HepG2 (cell line): ENCODE results near the gene HLCS. TPM values are rescaled to one million over a fixed set of nuclear protein-coding genes. Genes with fewer than 3 reads are reported as not detected.

Experiments used
- ATAD3A ChIP-seq: sonication (generic); formaldehyde crosslinking; IDR thresholded peaks from 2 replicates; pipeline ENCODE4 v1.4.0; 2020; ENCODE audit warnings: missing genetic modification reagents
- CREM ChIP-seq, 2 experiments: sonication (generic) in 1 of 2; formaldehyde crosslinking in 1 of 2; IDR thresholded peaks; 2 replicates each; pipeline versions ENCODE4 v1.4.0 to v1.6.1; 2016 to 2020; ENCODE audit warnings: antibody characterized with exemption in 1 of 2, mild to moderate bottlenecking in 1 of 2, missing genetic modification reagents in 1 of 2
- FOXP1 ChIP-seq, 2 experiments: fragments of 450-650 bp in 1 of 2; IDR thresholded peaks; 2 replicates each; pipeline ENCODE4 v1.6.1; 2017 to 2018; ENCODE audit warnings: antibody characterized with exemption in 1 of 2
- KLF11 ChIP-seq: IDR thresholded peaks from 2 replicates; pipeline ENCODE4 v1.6.1; 2016; ENCODE audit warnings: missing compliant biosample characterization
- KMT2A ChIP-seq: sonication (generic); formaldehyde crosslinking; IDR thresholded peaks from 2 replicates; pipeline ENCODE4 v1.4.0; 2020; ENCODE audit warnings: missing genetic modification reagents
- MAFK ChIP-seq, 2 experiments: IDR thresholded peaks in 1 of 2; conservative IDR thresholded peaks in 1 of 2; 2 replicates each; pipeline ENCODE4 v1.6.1; 2011; ENCODE audit warnings: improper control_type of control experiment in 2 of 2, low read length in 2 of 2
- MIXL1 ChIP-seq: IDR thresholded peaks from 2 replicates; pipeline ENCODE4 v1.6.1; 2016
- NCOA2 ChIP-seq: sonication (generic); formaldehyde crosslinking; IDR thresholded peaks from 2 replicates; pipeline ENCODE4 v1.8.0; 2022; ENCODE audit warnings: inconsistent platforms
- NFIC ChIP-seq: IDR thresholded peaks from 2 replicates; pipeline ENCODE4 v1.6.1; 2012; ENCODE audit warnings: mild to moderate bottlenecking, low read length, inconsistent platforms
- NR2C2 ChIP-seq: sonication (generic); formaldehyde crosslinking; IDR thresholded peaks from 2 replicates; pipeline ENCODE4 v1.4.0; 2020; ENCODE audit warnings: missing genetic modification reagents, mild to moderate bottlenecking, moderate library complexity, borderline replicate concordance
- POGZ ChIP-seq: sonication (generic); formaldehyde crosslinking; IDR thresholded peaks from 2 replicates; pipeline ENCODE4 v1.4.0; 2020; ENCODE audit warnings: mild to moderate bottlenecking, missing genetic modification reagents
- RCOR2 ChIP-seq: IDR thresholded peaks from 2 replicates; pipeline ENCODE4 v1.6.1; 2016; ENCODE audit warnings: missing biosample characterization, missing genetic modification reagents
- RXRB ChIP-seq: IDR thresholded peaks from 2 replicates; pipeline ENCODE4 v1.6.1; 2016; ENCODE audit warnings: borderline replicate concordance, missing genetic modification reagents, missing compliant biosample characterization
- SALL1 ChIP-seq: sonication (generic); formaldehyde crosslinking; IDR thresholded peaks from 2 replicates; pipeline ENCODE4 v1.8.0; 2022; ENCODE audit warnings: mild to moderate bottlenecking, missing genetic modification reagents
- SALL2 ChIP-seq: sonication (generic); formaldehyde crosslinking; IDR thresholded peaks from 2 replicates; pipeline ENCODE4 v1.8.1; 2023; ENCODE audit warnings: mild to moderate bottlenecking, missing genetic modification reagents, inconsistent platforms
- SKI ChIP-seq: fragments of 450-650 bp; IDR thresholded peaks from one replicate; pipeline ENCODE4 v1.6.1; 2018; ENCODE audit warnings: mild to moderate bottlenecking; ENCODE audit not compliant: partially characterized antibody
- SMYD3 ChIP-seq: sonication (generic); formaldehyde crosslinking; IDR thresholded peaks from 2 replicates; pipeline ENCODE4 v1.8.1; 2023; ENCODE audit warnings: mild to moderate bottlenecking, missing genetic modification reagents
- SP4 ChIP-seq: sonication (generic); formaldehyde crosslinking; IDR thresholded peaks from 2 replicates; pipeline ENCODE4 v1.8.1; 2023; ENCODE audit warnings: mild to moderate bottlenecking, missing genetic modification reagents
- TBX3 ChIP-seq: fragments of 450-650 bp; IDR thresholded peaks from 2 replicates; pipeline ENCODE4 v1.6.1; 2017; ENCODE audit warnings: antibody characterized with exemption, mild to moderate bottlenecking, inconsistent platforms, borderline replicate concordance
- TCF7 ChIP-seq: sonication (generic); IDR thresholded peaks from 2 replicates; pipeline ENCODE4 v1.6.1; 2016; ENCODE audit warnings: antibody characterized with exemption, low read depth
- ZFY ChIP-seq: sonication (generic); formaldehyde crosslinking; IDR thresholded peaks from 2 replicates; pipeline ENCODE4 v1.4.0; 2020; ENCODE audit warnings: missing genetic modification reagents
- ZMYM4 ChIP-seq: sonication (generic); formaldehyde crosslinking; IDR thresholded peaks from 2 replicates; pipeline ENCODE4 v1.8.1; 2023; ENCODE audit warnings: mild to moderate bottlenecking, missing genetic modification reagents
- ZNF264 ChIP-seq: sonication (generic); formaldehyde crosslinking; IDR thresholded peaks from 2 replicates; pipeline ENCODE4 v1.4.0; 2020; ENCODE audit warnings: missing genetic modification reagents
- ZNF496 ChIP-seq: sonication (generic); formaldehyde crosslinking; IDR thresholded peaks from 2 replicates; pipeline ENCODE4 v1.8.1; 2023; ENCODE audit warnings: mild to moderate bottlenecking, moderate library complexity, missing genetic modification reagents; ENCODE audit not compliant: insufficient replicate concordance
- ZNF570 ChIP-seq: sonication (generic); formaldehyde crosslinking; IDR thresholded peaks from 2 replicates; pipeline ENCODE4 v1.4.0; 2020; ENCODE audit warnings: mild to moderate bottlenecking, missing genetic modification reagents, borderline replicate concordance
- ZNF703 ChIP-seq: sonication (generic); formaldehyde crosslinking; IDR thresholded peaks from 2 replicates; pipeline ENCODE4 v1.5.1; 2020; ENCODE audit warnings: missing genetic modification reagents, mild to moderate bottlenecking, moderate library complexity, borderline replicate concordance
- ZNF749 ChIP-seq: sonication (generic); formaldehyde crosslinking; IDR thresholded peaks from 2 replicates; pipeline ENCODE4 v1.8.0; 2022; ENCODE audit warnings: mild to moderate bottlenecking, missing genetic modification reagents, moderate library complexity, borderline replicate concordance
- ZNF782 ChIP-seq: sonication (generic); formaldehyde crosslinking; IDR thresholded peaks from 2 replicates; pipeline ENCODE4 v1.4.0; 2020; ENCODE audit warnings: missing genetic modification reagents, mild to moderate bottlenecking, borderline replicate concordance
- polyA plus RNA-seq, 8 experiments: library from polyadenylated mRNA; depleted of rRNA in 3 of 8; stranded (reverse) in 7 of 8; unstranded in 1 of 8; fragments of >200 nt; fragmentation: Illumina TruSeq in 4 of 8; extraction: Trizol in 4 of 8; gene quantifications; 2 replicates each; pipeline versions ENCODE4 v1.2.1 to v1.2.3, GENCODE V29; 2011 to 2016; ENCODE audit warnings: low read depth in 4 of 8, missing spikeins in 1 of 8, mixed read lengths in 1 of 8; ENCODE audit not compliant: insufficient read depth in 1 of 8
- total RNA-seq, 5 experiments: library from RNA; depleted of rRNA; stranded (reverse); fragments of >200 nt; fragmentation: Illumina TruSeq; extraction: Trizol; gene quantifications; 2 replicates each; pipeline ENCODE4 v1.2.3, GENCODE V29; 2016; ENCODE audit warnings: low read depth in 1 of 5
- TF ChIP-seq, protein P1 (sequence below): sonication (generic); formaldehyde crosslinking; IDR thresholded peaks from 2 replicates; pipeline ENCODE4 v1.5.0; 2020; ENCODE audit warnings: mild to moderate bottlenecking, missing genetic modification reagents
- TF ChIP-seq, protein P2 (sequence below): sonication (generic); formaldehyde crosslinking; IDR thresholded peaks from 2 replicates; pipeline ENCODE4 v1.4.0; 2020; ENCODE audit warnings: low read depth, mild to moderate bottlenecking, missing genetic modification reagents
- TF ChIP-seq, protein P3 (sequence below): sonication (generic); formaldehyde crosslinking; IDR thresholded peaks from 2 replicates; pipeline ENCODE4 v1.4.0; 2020; ENCODE audit warnings: missing genetic modification reagents

Gene HLCS
- total and polyA plus RNA-seq, 2 of the 13 experiments (the other 11 are each of a cell fraction or from before 2014, with no cell fraction given) = 7.9 to 12.3 TPM

DNA sequence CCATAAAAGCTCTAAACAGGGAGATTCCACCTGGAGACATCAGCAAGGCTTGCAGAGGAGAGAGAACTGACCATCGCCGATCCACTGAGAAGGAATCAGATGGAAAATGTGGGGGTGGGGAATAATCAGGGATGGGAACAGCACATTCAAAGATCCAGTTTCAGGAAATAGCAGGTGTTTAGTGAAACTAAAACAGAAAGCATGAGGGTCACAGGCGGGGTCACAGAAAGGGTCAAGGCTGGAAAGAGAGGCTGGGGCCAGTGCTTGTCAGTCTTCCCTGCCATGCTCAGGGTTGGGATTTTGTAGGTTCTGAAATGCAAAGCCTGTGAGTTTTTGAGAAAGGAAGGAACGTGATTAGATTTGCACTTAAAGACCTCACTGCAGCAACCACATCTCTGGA lies 103.2 kb downstream of the HLCS start (continued):
- TF ChIP-seq, protein P1, sequence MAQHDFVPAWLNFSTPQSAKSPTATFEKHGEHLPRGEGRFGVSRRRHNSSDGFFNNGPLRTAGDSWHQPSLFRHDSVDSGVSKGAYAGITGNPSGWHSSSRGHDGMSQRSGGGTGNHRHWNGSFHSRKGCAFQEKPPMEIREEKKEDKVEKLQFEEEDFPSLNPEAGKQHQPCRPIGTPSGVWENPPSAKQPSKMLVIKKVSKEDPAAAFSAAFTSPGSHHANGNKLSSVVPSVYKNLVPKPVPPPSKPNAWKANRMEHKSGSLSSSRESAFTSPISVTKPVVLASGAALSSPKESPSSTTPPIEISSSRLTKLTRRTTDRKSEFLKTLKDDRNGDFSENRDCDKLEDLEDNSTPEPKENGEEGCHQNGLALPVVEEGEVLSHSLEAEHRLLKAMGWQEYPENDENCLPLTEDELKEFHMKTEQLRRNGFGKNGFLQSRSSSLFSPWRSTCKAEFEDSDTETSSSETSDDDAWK = no peak
- TF ChIP-seq ZFY (CRISPR knock-in tag) (no peak), ZNF782 (CRISPR knock-in tag) (no peak), SALL2 (CRISPR knock-in tag) (no peak), POGZ (CRISPR knock-in tag) (no peak), ZNF703 (CRISPR knock-in tag) (no peak), NCOA2 (CRISPR knock-in tag) (0 out of 2 replicates have a peak, but pooled peaks have one; percentile 22), KMT2A (no peak), CREM (IDR thresholded peaks at IDR 0.05) (no peak), CREM (CRISPR knock-in tag; IDR thresholded peaks at IDR 0.05) (no peak), TBX3 (no peak), RXRB (CRISPR knock-in tag) (peak; percentile 53), TCF7 (no peak), ZNF749 (CRISPR knock-in tag) (no peak), NR2C2 (CRISPR knock-in tag) (peak; percentile 64), ZNF570 (CRISPR knock-in tag) (no peak), ZMYM4 (CRISPR knock-in tag) (peak; percentile 60), FOXP1 (IDR thresholded peaks at IDR 0.05) (no peak), FOXP1 (CRISPR knock-in tag; IDR thresholded peaks at IDR 0.05) (no peak), ZNF264 (no peak), RCOR2 (CRISPR knock-in tag) (no peak), SMYD3 (no peak), SALL1 (CRISPR knock-in tag) (peak; percentile 35; the same call in 1 of the 2 replicates), MIXL1 (CRISPR knock-in tag) (no peak), ATAD3A (CRISPR knock-in tag) (no peak), SP4 (no peak), ZNF496 (CRISPR knock-in tag) (no peak), SKI (no peak), KLF11 (CRISPR knock-in tag) (no peak), NFIC (no peak), MAFK (conservative IDR thresholded peaks at IDR 0.05 in 1 of 2, IDR thresholded peaks at IDR 0.05 in 1 of 2; ENCODE audit: low read length in 2 of 2) (no peak)
- TF ChIP-seq, protein P2, sequence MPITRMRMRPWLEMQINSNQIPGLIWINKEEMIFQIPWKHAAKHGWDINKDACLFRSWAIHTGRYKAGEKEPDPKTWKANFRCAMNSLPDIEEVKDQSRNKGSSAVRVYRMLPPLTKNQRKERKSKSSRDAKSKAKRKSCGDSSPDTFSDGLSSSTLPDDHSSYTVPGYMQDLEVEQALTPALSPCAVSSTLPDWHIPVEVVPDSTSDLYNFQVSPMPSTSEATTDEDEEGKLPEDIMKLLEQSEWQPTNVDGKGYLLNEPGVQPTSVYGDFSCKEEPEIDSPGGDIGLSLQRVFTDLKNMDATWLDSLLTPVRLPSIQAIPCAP (CRISPR knock-in tag) = no peak
- TF ChIP-seq, protein P3, sequence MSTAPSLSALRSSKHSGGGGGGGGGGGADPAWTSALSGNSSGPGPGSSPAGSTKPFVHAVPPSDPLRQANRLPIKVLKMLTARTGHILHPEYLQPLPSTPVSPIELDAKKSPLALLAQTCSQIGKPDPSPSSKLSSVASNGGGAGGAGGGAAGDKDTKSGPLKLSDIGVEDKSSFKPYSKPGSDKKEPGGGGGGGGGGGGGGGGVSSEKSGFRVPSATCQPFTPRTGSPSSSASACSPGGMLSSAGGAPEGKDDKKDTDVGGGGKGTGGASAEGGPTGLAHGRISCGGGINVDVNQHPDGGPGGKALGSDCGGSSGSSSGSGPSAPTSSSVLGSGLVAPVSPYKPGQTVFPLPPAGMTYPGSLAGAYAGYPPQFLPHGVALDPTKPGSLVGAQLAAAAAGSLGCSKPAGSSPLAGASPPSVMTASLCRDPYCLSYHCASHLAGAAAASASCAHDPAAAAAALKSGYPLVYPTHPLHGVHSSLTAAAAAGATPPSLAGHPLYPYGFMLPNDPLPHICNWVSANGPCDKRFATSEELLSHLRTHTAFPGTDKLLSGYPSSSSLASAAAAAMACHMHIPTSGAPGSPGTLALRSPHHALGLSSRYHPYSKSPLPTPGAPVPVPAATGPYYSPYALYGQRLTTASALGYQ = no peak
